ENCODE data around the gene C20orf204. TPM values are rescaled to one million over a fixed set of nuclear protein-coding genes. Genes with fewer than 3 reads are reported as not detected.
A peak's percentile ranks its signal among the peaks of the same experiment; 100 is the strongest.

The C20orf204 gene
- total and polyA plus RNA-seq, 10 of the 15 experiments (the other 5 are each of a cell fraction or from before 2014, with no cell fraction given) = 0.24 to 56.0 (median 12.4) TPM

GRCh38 chr20:64058536-64058935 is 22.6 kb downstream of the C20orf204 start:
- ChIA-PET CTCF (interaction anchor here (1.2 to 9.2 kb wide), 5 partner anchors 11 to 272 kb away, joined by 3 to 108 read pairs (median 8); partner anchors contain the start of genes OPRL1, PRPF6 and RGS19), POLR2A (interaction anchor here (0.6 to 0.7 kb wide), 2 partner anchors 351 to 374 kb away, joined by 3 read pairs; no protein-coding TSS in a partner anchor), SMC1A (ENCODE audit: uncharacterized antibody, unreplicated experiment) (interaction anchor here (0.9 to 2.6 kb wide), 2 partner anchors 19 to 55 kb away, joined by 3 to 21 read pairs; no protein-coding TSS in a partner anchor), RAD21 (ENCODE audit: unreplicated experiment) (interaction anchor here (0.7 to 2.5 kb wide), 3 partner anchors 28 to 521 kb away, joined by 5 to 13 read pairs (median 11); partner anchors contain the start of genes PRPF6 and PTK6)
- DNase-seq (ENCODE audit: low read depth, low spot score) (no peak), ATAC-seq (peak; percentile 18), FAIRE-seq (no peak)
- peak overlapping the region; percentile 25 for H3K4me3 ChIP-seq
- no peaks in the 10 kb centered on the region for H3K9me3 ChIP-seq (replicated peaks; ENCODE audit: control insufficient read depth, insufficient read depth, low read length)
- H2AFZ ChIP-seq (ENCODE audit: control insufficient read depth, low read depth, low read length) = 0 out of 2 replicates have a peak overlapping the region, but pooled peaks have one; percentile 2
- H3K4me2 ChIP-seq (ENCODE audit: control insufficient read depth, insufficient read depth) = peak overlapping the region; percentile 90
- no peaks in the 10 kb centered on the region; the same call in none of the 2 replicates for H3K79me2 ChIP-seq (ENCODE audit: control insufficient read depth, insufficient read depth, low read length)
- BruUV-seq (replicated peaks) = no TSS peak
- no peaks in the 10 kb centered on the region for H3K36me3 ChIP-seq (ENCODE audit: control insufficient read depth in 2 of 2, insufficient read depth in 2 of 2, low read length in 1 of 2)
- 23% methylated on average over 12 of the region's 12 CpGs for WGBS (ENCODE audit: insufficient coverage, insufficient replicate concordance, low lambda C conversion rate, missing lambda C conversion rate)
- no peaks in the 10 kb centered on the region for H3K27me3 ChIP-seq (replicated peaks in 1 of 2; ENCODE audit: control insufficient read depth in 2 of 2, insufficient read depth in 2 of 2, low read length in 1 of 2)
- intact Hi-C loops (cut with micrococcal nuclease; ENCODE audit: unreplicated experiment) (loop anchor here (5.0 to 10.0 kb wide), 3 partner anchors 76 to 194 kb away; partner anchors contain the start of genes ABHD16B, PRPF6, TPD52L2 and UCKL1), in situ Hi-C loops (cut with MboI) (no loop called here)
- H4K20me1 ChIP-seq (ENCODE audit: control insufficient read depth, insufficient read depth) = no peaks in the 10 kb centered on the region
- H3K27ac ChIP-seq (ENCODE audit: control insufficient read depth, insufficient read depth) = no peak overlapping the region
- H3K9ac ChIP-seq (ENCODE audit: control insufficient read depth, insufficient read depth, low read length) = peak overlapping the region; percentile 61; the same call in 1 of the 2 replicates
- peaks cover 53% of the 10 kb centered on the region for H3K4me1 ChIP-seq (ENCODE audit: control insufficient read depth, insufficient read depth, low read length)
- TF ChIP-seq ATF3 (IDR thresholded peaks at IDR 0.05; ENCODE audit: borderline replicate concordance, extremely low read depth, low read depth, low read length) (no peak), MLLT1 (IDR thresholded peaks at IDR 0.05) (peak; percentile 20; the same call in 1 of the 2 replicates), RELB (IDR thresholded peaks at IDR 0.05; ENCODE audit: low read depth) (peak; percentile 27; the same call in 1 of the 2 replicates), REST (IDR thresholded peaks at IDR 0.05; ENCODE audit: low read depth, low read length) (no peak), SPI1 (IDR thresholded peaks at IDR 0.05; ENCODE audit: borderline replicate concordance, insufficient read depth, low read depth, low read length) (peak; percentile 2; the same call in 1 of the 2 replicates), POU2F2 (IDR thresholded peaks at IDR 0.05; ENCODE audit: borderline replicate concordance, low read depth, low read length) (peak; percentile 96; the same call in 2 of the 3 replicates), ATF7 (IDR thresholded peaks at IDR 0.05; ENCODE audit: low read depth) (peak; percentile 15; the same call in 1 of the 2 replicates), BHLHE40 (IDR thresholded peaks at IDR 0.05; ENCODE audit: borderline replicate concordance in 1 of 2, low read depth in 2 of 2, low read length in 1 of 2) (peak; percentile 26 to 37; a peak in 1 of 4 replicates), CHD2 (IDR thresholded peaks at IDR 0.05; ENCODE audit: borderline replicate concordance, low read depth, low read length) (peak; percentile 24; the same call in 1 of the 2 replicates)

Data from GM12878 (cell line).